HCT116 (cell line): ENCODE data around the gene RCAN2. TPM values are rescaled to one million over a fixed set of nuclear protein-coding genes. Genes with fewer than 3 reads are reported as not detected.
A peak's percentile ranks its signal among the peaks of the same experiment; 100 is the strongest.

Experiments
- ATAC-seq: fragments of 200-7000 bp; cut with Tn5 transposase; 2 replicates; pipeline ENCODE4 v1.9.1; 2020; ENCODE audit warnings: mild to moderate bottlenecking, moderate library complexity
- Bru-seq: library from RNA; stranded (reverse); fragments of 400-500 nt; gene quantifications from one replicate; lab custom pipeline; 2021; lab: Mats Ljungman, UMichigan
- BruChase-seq, 2 experiments: library from RNA; stranded (reverse); fragments of 400-500 nt; gene quantifications; one replicate each; lab custom pipeline; 2021; lab: Mats Ljungman, UMichigan
- BruUV-seq: library from RNA; stranded (reverse); fragments of 400-500 nt; replicated peaks from 2 replicates; lab custom pipeline; 2021; lab: Mats Ljungman, UMichigan
- CTCF ChIA-PET: fragments of 300-600 bp; sonication (Branson Sonifier 250); formaldehyde crosslinking; loops from one replicate; lab custom pipeline; 2021; ENCODE audit warnings: antibody characterized with exemption; lab: Charles Lee
- POLR2A ChIA-PET: fragments of 300-600, 350-600 bp; sonication (Branson Sonifier 250); formaldehyde crosslinking; loops from one replicate; lab custom pipeline; 2021; ENCODE audit warnings: antibody characterized with exemption; lab: Charles Lee
- RAD21 ChIA-PET, 2 experiments: fragments of 300-600 bp; sonication (Branson Sonifier 250); formaldehyde crosslinking; loops; one replicate each; lab custom pipeline; 2023; ENCODE audit warnings: low total read pairs in 2 of 2; ENCODE audit not compliant: uncharacterized antibody in 2 of 2, unreplicated experiment in 2 of 2, low non-redundant PET in 1 of 2; lab: Charles Lee
- DNase-seq: peaks from one replicate; pipeline ENCODE4 v3.0.0-alpha.2; 2010; ENCODE audit warnings: low read depth, low spot score
- H2AFZ ChIP-seq: fragments of 200-600 bp; shearing (Covaris generic), sonication (generic); 2 replicates; pipeline ENCODE4 v1.6.1; 2017; ENCODE audit warnings: low read depth, mixed run types, mixed read lengths, antibody characterized with exemption, low read length; ENCODE audit not compliant: poor library complexity, severe bottlenecking
- H3K27ac ChIP-seq: 2 replicates; pipeline ENCODE4 v1.5.1; 2012; ENCODE audit warnings: low read depth, low read length
- H3K27me3 ChIP-seq: fragments of 200-600 bp; sonication (generic); 2 replicates; pipeline ENCODE4 v1.6.1; 2016; ENCODE audit warnings: mixed run types, low read length, mixed read lengths; ENCODE audit not compliant: insufficient read depth
- H3K36me3 ChIP-seq, 2 experiments: fragments of 200-500 bp in 1 of 2; fragments of 200-600 bp in 1 of 2; sonication (Bioruptor generic) in 1 of 2; sonication (generic) in 1 of 2; 2 replicates each; pipeline versions ENCODE4 v1.5.1 to v1.6.1; 2014 to 2016; ENCODE audit warnings: low read length in 2 of 2, inconsistent platforms in 1 of 2, mixed read lengths in 1 of 2, mixed run types in 1 of 2; ENCODE audit not compliant: insufficient read depth in 2 of 2, control insufficient read depth in 1 of 2
- H3K4me1 ChIP-seq, 2 experiments: fragments of 200-600 bp in 1 of 2; sonication (generic) in 1 of 2; 2 replicates each; pipeline versions ENCODE4 v1.5.1 to v1.6.1; 2012 to 2017; ENCODE audit warnings: low read length in 2 of 2, inconsistent platforms in 1 of 2, mild to moderate bottlenecking in 1 of 2, mixed read lengths in 1 of 2, mixed run types in 1 of 2, moderate library complexity in 1 of 2; ENCODE audit not compliant: insufficient read depth in 2 of 2, control insufficient read depth in 1 of 2
- H3K4me2 ChIP-seq: fragments of 200-600 bp; sonication (generic); 2 replicates; pipeline ENCODE4 v1.6.1; 2017; ENCODE audit warnings: mixed run types, low read length, mixed read lengths
- H3K4me3 ChIP-seq, 2 experiments: fragments of 200-600 bp in 1 of 2; sonication (generic) in 1 of 2; replicated peaks in 1 of 2; 2 replicates each; pipeline ENCODE4 v1.5.1; 2011 to 2016; ENCODE audit warnings: low read length in 2 of 2, control low read depth in 1 of 2, low read depth in 1 of 2, mild to moderate bottlenecking in 1 of 2, mixed read lengths in 1 of 2, mixed run types in 1 of 2
- H3K79me2 ChIP-seq: fragments of 200-600 bp; sonication (generic); 2 replicates; pipeline ENCODE4 v1.6.1; 2017; ENCODE audit warnings: mild to moderate bottlenecking, mixed run types, low read length, moderate library complexity, mixed read lengths; ENCODE audit not compliant: insufficient read depth
- H3K9ac ChIP-seq: fragments of 200-600 bp; sonication (generic); 2 replicates; pipeline ENCODE4 v1.6.1; 2016; ENCODE audit warnings: low read length, mixed read lengths
- H3K9me2 ChIP-seq: fragments of 200-600 bp; sonication (generic), shearing (Covaris generic); 2 replicates; pipeline ENCODE4 v1.6.1; 2017; ENCODE audit warnings: mixed run types, mild to moderate bottlenecking, moderate library complexity; ENCODE audit not compliant: insufficient read depth
- H3K9me3 ChIP-seq, 2 experiments: fragments of 200-500 bp in 1 of 2; fragments of 200-600 bp in 1 of 2; sonication (Bioruptor generic) in 1 of 2; sonication (generic) in 1 of 2; 2 replicates each; pipeline ENCODE4 v1.6.1; 2014 to 2017; ENCODE audit warnings: low read length in 2 of 2, mixed read lengths in 2 of 2, inconsistent platforms in 1 of 2, low read depth in 1 of 2, mild to moderate bottlenecking in 1 of 2, mixed run types in 1 of 2, moderate library complexity in 1 of 2; ENCODE audit not compliant: control insufficient read depth in 1 of 2, insufficient read depth in 1 of 2
- H4K20me1 ChIP-seq: fragments of 200-600 bp; sonication (generic), shearing (Covaris generic); 2 replicates; pipeline ENCODE4 v1.6.1; 2017; ENCODE audit warnings: mixed run types, mild to moderate bottlenecking, moderate library complexity; ENCODE audit not compliant: insufficient read depth
- ATF3 ChIP-seq: IDR thresholded peaks from 2 replicates; pipeline ENCODE4 v1.6.1; 2012
- CEBPB ChIP-seq: IDR thresholded peaks from 2 replicates; pipeline ENCODE4 v1.6.1; 2012; ENCODE audit warnings: low read depth
- EZH2 ChIP-seq: fragments of 200-600 bp; sonication (generic); IDR thresholded peaks from 2 replicates; pipeline ENCODE4 v1.6.1; 2017; ENCODE audit warnings: antibody characterized with exemption, mixed run types
- EZH2phosphoT487 ChIP-seq: fragments of 200-600 bp; IDR thresholded peaks from 2 replicates; pipeline ENCODE4 v1.6.1; 2018; ENCODE audit warnings: antibody characterized with exemption, borderline replicate concordance
- JUND ChIP-seq: IDR thresholded peaks from 2 replicates; pipeline ENCODE4 v1.6.1; 2012
- POLR2AphosphoS5 ChIP-seq: IDR thresholded peaks from 2 replicates; pipeline ENCODE4 v1.6.1; 2011; ENCODE audit warnings: mild to moderate bottlenecking, low read depth, low read length, moderate library complexity
- REST ChIP-seq: IDR thresholded peaks from 2 replicates; pipeline ENCODE4 v1.6.1; 2012; ENCODE audit warnings: low read depth
- SIN3A ChIP-seq: IDR thresholded peaks from 2 replicates; pipeline ENCODE4 v1.6.1; 2012; ENCODE audit warnings: low read depth
- TCF7L2 ChIP-seq: IDR thresholded peaks from 2 replicates; pipeline ENCODE4 v1.7.0; 2011; ENCODE audit warnings: borderline replicate concordance, inconsistent platforms; ENCODE audit not compliant: insufficient read depth, insufficient read length; ENCODE audit errors: extremely low read depth
- ZBTB33 ChIP-seq: IDR thresholded peaks from 2 replicates; pipeline ENCODE4 v1.6.1; 2011; ENCODE audit warnings: mild to moderate bottlenecking, low read length, moderate library complexity; ENCODE audit not compliant: insufficient replicate concordance; ENCODE audit errors: extremely low read depth
- ZNF274 ChIP-seq: fragments of 200-500 bp; sonication (Bioruptor generic); IDR thresholded peaks from 2 replicates; pipeline ENCODE4 v1.6.1; 2014; ENCODE audit warnings: mild to moderate bottlenecking, low read depth, low read length, inconsistent platforms
- intact Hi-C: fragments of 100-400 bp; cut with micrococcal nuclease; formaldehyde crosslinking; loops from 2 replicates; pipeline ENCODE4 v1.10.0; 2022
- long read RNA-seq: library from polyadenylated mRNA; unstranded; transcript quantifications from one replicate; pipeline ENCODE4 v2.0.0, GENCODE V29; 2021; ENCODE audit not compliant: unreplicated experiment
- polyA plus RNA-seq: library from polyadenylated mRNA; unstranded; fragments of >200 nt; gene quantifications from 2 replicates; pipeline ENCODE4 v1.2.1, GENCODE V29; 2012; ENCODE audit warnings: missing spikeins
- total RNA-seq: library from RNA; stranded (reverse); gene quantifications from one replicate; pipeline ENCODE4 v1.2.1, GENCODE V29; 2021; ENCODE audit not compliant: unreplicated experiment

Gene RCAN2
- total RNA-seq (0.57 TPM), Bru-seq, nascent RNA (percentile 27 among the genes with signal in this experiment), BruChase-seq, experiment 1, labeled RNA remaining after a 6-hour chase (percentile 19 among the genes with signal in this experiment), BruChase-seq, experiment 2, labeled RNA remaining after a 2-hour chase (percentile 28 among the genes with signal in this experiment)
- polyA plus RNA-seq = 0.37 and 0.38 TPM in 2 replicates
- long read RNA-seq, partial matches to known transcripts = 2 of 2 reads
- long read RNA-seq, other reads (novel, unspliced or antisense) = 0 of 2 reads

GRCh38 chr6:46491201-46491627 is at the start of gene RCAN2:
TSS of gene RCAN2 (minus strand) at chr6:46491449.
- H3K27me3 ChIP-seq = peaks cover 29% of the 10 kb centered on the region; the same call in 1 of the 2 replicates
- POLR2A ChIA-PET = interaction anchor here (0.7 to 1.0 kb wide), 2 partner anchors 13 to 17 kb away, joined by 3 read pairs; no protein-coding TSS in a partner anchor

GRCh38 chr6:46539866-46540265 is 48.6 kb upstream of the RCAN2 start:
- Histone ChIP-seq H3K9me3 (no peaks in the 10 kb centered on the region), H3K9ac (no peak overlapping the region), H3K27ac (no peak overlapping the region), H3K27me3 (no peaks in the 10 kb centered on the region), H3K4me1 (no peaks in the 10 kb centered on the region), H2AFZ (no peak overlapping the region), H3K79me2 (no peaks in the 10 kb centered on the region), H3K4me3 (no peak overlapping the region), H3K36me3 (no peaks in the 10 kb centered on the region), H3K9me2 (no peaks in the 10 kb centered on the region), H4K20me1 (no peaks in the 10 kb centered on the region), H3K4me2 (no peak overlapping the region)
- ATAC-seq (no peak), DNase-seq (no peak)
- no TSS peak for BruUV-seq
- intact Hi-C loops = no loop called here
- CTCF ChIA-PET = no interaction called here
- RAD21 ChIA-PET = no interaction called here
- POLR2A ChIA-PET = no interaction called here
- TF ChIP-seq CEBPB = no peak
- TF ChIP-seq EZH2 = no peak
- no peak for TF ChIP-seq EZH2phosphoT487
- no peak for TF ChIP-seq SIN3A
- TF ChIP-seq ZNF274 = no peak
- no peak for TF ChIP-seq JUND
- TF ChIP-seq REST = no peak
- no peak for TF ChIP-seq ZBTB33
- TF ChIP-seq ATF3 = no peak

More at GRCh38 chr6:46491201-46491627, at the start of gene RCAN2:
- H3K4me2 ChIP-seq = peak within 1 kb of the TSS; percentile 94
- DNase-seq (peak; percentile 29), ATAC-seq (peak; percentile 88)
- no peaks in the 10 kb centered on the region for H3K79me2 ChIP-seq
- peak within 1 kb of the TSS; percentile 21; the same call in 1 of the 2 replicates for H3K27ac ChIP-seq
- H3K4me3 ChIP-seq = peak within 1 kb of the TSS; percentile 58 to 69
- RAD21 ChIA-PET = no interaction called here
- no peaks in the 10 kb centered on the region for H3K9me3 ChIP-seq
- peak within 1 kb of the TSS; percentile 24 for H3K9ac ChIP-seq
- intact Hi-C loops = loop anchor here (1.0 to 10.0 kb wide), 2 partner anchors 35 to 504 kb away; no protein-coding TSS in a partner anchor
- CTCF ChIA-PET = interaction anchor here (0.8 to 1.5 kb wide), 7 partner anchors 9 to 164 kb away, joined by 3 to 9 read pairs (median 3); no protein-coding TSS in a partner anchor
- H3K4me1 ChIP-seq = peaks cover 2 to 12% of the 10 kb centered on the region in 2 experiments; a peak in 3 of 4 replicates
- H3K9me2 ChIP-seq = no peaks in the 10 kb centered on the region
- no peaks in the 10 kb centered on the region for H4K20me1 ChIP-seq
- no TSS peak for BruUV-seq
- H2AFZ ChIP-seq = peak within 1 kb of the TSS; percentile 70
- no peak for TF ChIP-seq POLR2AphosphoS5
- peak; percentile 40 for TF ChIP-seq TCF7L2
- H3K36me3 ChIP-seq = no peaks in the 10 kb centered on the region
